ENCODE data around the gene SLC7A6.

- TF ChIP-seq RARB (CRISPR knock-in tag; IDR thresholded peaks at IDR 0.05) (no peak), ZC3H10 (CRISPR knock-in tag; IDR thresholded peaks at IDR 0.05) (no peak), POU6F1 (CRISPR knock-in tag; IDR thresholded peaks at IDR 0.05; ENCODE audit: borderline replicate concordance, low read depth) (no peak), CREB5 (CRISPR knock-in tag; IDR thresholded peaks at IDR 0.05; ENCODE audit: low read depth) (no peak), ZNF70 (CRISPR knock-in tag; IDR thresholded peaks at IDR 0.05) (no peak), ESRRG (CRISPR knock-in tag; IDR thresholded peaks at IDR 0.05) (no peak), ZFP3 (CRISPR knock-in tag; IDR thresholded peaks at IDR 0.05) (no peak), PPARA (CRISPR knock-in tag; IDR thresholded peaks at IDR 0.05; ENCODE audit: borderline replicate concordance) (no peak), ZFP30 (CRISPR knock-in tag; IDR thresholded peaks at IDR 0.05) (no peak), GLIS3 (CRISPR knock-in tag; IDR thresholded peaks at IDR 0.05) (no peak), ISL1 (CRISPR knock-in tag; IDR thresholded peaks at IDR 0.05) (no peak), TOX (CRISPR knock-in tag; IDR thresholded peaks at IDR 0.05; ENCODE audit: borderline replicate concordance) (no peak), ARNTL (CRISPR knock-in tag; IDR thresholded peaks at IDR 0.05; ENCODE audit: borderline replicate concordance, low read depth) (no peak)
- TF ChIP-seq, protein P1, sequence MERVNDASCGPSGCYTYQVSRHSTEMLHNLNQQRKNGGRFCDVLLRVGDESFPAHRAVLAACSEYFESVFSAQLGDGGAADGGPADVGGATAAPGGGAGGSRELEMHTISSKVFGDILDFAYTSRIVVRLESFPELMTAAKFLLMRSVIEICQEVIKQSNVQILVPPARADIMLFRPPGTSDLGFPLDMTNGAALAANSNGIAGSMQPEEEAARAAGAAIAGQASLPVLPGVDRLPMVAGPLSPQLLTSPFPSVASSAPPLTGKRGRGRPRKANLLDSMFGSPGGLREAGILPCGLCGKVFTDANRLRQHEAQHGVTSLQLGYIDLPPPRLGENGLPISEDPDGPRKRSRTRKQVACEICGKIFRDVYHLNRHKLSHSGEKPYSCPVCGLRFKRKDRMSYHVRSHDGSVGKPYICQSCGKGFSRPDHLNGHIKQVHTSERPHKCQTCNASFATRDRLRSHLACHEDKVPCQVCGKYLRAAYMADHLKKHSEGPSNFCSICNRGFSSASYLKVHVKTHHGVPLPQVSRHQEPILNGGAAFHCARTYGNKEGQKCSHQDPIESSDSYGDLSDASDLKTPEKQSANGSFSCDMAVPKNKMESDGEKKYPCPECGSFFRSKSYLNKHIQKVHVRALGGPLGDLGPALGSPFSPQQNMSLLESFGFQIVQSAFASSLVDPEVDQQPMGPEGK (CRISPR knock-in tag; IDR thresholded peaks at IDR 0.05; ENCODE audit: borderline replicate concordance): no peak
Measured at GRCh38 chr16:68217506-68217905, 46.8 kb upstream of the SLC7A6 start.

All from SK-N-SH treated with all-trans-retinoic acid at 6 μM for 48 hours (cell line).